Nucleus accumbens (tissue), 56 donors: ENCODE data around the gene TSPAN12.

ENCODE experiments used
- DNase-seq, 56 donors: peaks; one replicate each; lab custom pipeline; 2025; lab: John Stamatoyannopoulos, UW

The TSPAN12 gene

DNA sequence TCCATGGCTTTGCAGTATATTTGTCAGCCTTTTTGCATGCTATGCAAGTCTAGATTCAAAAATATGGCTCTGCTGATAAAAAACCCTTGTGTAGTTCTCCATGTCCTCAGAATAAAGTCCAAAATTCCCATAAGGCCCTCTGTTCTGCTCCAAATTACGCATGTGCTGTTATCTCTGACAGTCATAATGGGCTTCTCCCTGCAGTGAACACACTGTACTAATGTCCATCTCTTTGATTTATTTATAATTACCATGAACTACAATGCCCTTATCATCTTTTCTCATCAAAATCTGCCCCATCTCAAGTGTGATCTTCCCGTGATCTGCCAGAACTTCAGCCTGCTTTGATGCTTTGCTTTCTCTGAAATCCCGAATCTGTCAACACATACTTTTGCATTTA lies 87.7 kb downstream of the TSPAN12 start:
- no peak for DNase-seq

DNA sequence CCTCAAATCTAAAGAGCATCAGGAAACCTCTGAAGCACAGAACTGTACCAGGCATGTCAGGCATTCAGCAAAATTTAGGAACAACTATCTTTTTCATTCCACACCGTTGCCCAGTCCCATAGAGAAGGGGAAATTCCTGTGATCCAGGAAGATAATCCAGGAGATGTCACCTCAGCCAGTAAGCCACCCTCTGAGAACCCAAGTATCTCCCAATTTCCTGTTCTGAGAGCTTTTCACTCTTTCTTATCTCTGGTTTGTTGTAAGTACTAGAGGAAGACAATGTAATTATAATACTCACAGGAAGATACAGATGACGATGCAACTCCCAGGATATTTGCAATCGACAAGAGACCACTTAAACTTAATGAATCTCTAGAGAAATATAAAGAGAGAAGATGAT lies 97.1 kb downstream of the TSPAN12 start:
- DNase-seq = no peak

DNA sequence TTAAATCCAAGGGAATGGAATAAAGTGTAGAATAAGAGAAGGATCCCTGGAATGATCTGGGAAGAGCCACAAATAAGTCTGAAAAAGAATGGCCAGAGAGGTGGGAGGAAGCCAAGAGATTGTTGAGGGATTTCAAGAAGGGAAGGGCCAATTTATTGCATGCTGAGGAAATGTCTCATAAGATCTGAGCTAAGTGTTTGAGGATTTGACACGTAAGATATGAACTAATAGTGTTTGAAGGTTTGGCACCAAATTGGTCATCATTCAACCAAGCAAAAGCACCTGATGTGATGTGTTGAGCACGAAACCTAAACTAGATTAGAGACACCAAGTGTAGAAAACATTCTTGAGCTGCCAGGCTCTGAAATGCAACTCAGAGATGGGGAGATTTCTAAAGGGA lies 97.9 kb downstream of the TSPAN12 start:
- no peak for DNase-seq

DNA sequence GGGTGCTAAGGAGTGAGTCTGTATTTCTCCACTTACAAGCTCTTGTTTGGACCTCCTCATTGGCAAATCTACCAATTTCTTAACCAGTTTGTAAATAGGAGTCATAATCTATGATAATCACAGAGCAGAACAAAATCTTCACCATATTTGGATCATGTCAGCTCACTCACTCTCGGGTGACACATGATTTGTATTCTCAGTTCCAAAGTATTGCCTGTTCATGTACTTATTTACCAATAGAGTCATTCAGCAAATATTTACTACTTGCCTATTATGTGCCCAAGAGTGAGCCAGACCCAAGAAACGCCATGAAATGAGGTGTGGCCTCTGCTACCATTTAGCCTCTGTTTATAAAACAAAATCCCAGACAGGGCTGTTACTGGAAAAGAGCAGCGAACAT lies 114.8 kb downstream of the TSPAN12 start:
- no peak for DNase-seq

DNA sequence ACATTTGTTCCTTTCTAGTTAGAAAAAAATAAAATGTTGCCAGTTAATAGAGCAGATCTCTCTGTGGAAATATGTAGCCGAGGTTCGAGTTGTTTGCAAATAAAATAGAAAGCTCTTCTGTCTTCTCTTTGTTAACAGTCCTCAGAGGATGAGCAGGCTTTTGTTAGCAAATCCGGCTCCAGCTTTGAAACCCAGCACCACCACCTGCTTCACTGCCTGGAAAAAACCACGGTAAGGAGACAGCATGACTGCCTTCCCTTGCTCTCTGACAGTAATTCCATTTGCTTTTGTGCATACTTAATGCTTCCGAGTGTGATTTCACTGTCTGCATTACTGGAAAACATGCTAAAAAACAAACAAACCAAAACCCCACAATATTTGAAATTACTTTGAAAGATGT lies 115.6 kb downstream of the TSPAN12 start:
- DNase-seq = no peak

DNA sequence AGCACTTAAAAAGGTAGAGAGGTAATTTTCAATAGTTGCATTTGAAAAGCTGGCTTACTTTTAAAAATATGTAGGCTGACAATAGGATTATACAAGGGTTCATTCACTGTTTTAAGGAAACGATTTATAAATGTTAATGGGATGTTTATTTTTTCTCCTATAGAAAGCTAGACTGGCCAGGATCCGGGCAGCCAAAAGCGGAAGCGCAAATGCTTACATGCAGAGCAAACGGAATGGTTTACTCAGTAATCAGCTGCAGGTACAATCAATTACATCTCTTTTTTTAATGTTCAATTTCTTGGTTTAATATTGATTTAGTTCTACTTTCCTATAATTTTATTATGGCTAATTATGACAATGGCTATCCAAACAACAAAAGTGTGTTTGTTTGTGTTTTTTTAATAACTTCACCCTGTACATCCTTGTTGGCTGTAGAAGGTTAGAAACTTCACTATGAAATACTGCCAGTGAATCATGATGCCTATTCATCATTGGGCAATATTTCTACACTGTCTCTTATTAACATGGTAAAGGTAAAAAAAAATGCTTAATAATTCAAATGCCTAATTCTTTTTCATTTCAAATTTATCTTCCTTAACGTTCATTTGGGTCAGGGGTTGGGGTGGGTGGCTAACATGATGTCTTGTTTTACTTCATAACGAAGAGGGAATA lies 116.4 kb downstream of the TSPAN12 start:
- DNase-seq = no peak

DNA sequence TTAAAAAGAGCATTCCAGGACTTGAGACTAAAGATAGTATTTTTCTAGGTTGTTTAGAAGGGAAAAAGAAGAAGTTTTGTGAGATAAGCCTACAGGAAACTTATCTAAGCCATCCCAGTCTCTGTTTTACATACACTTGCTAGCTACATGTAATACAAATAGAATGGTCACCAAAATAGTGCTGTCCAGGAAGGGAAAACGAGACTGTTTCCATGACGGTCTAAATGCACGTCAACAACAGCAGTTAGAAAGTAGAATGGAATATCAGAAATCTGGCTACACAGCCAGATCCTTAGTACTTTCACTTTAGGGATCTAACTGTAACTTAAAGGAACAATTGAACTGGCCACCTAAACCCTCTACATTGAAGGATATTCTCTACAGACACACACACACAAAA lies 117.6 kb downstream of the TSPAN12 start:
- no peak for DNase-seq

DNA sequence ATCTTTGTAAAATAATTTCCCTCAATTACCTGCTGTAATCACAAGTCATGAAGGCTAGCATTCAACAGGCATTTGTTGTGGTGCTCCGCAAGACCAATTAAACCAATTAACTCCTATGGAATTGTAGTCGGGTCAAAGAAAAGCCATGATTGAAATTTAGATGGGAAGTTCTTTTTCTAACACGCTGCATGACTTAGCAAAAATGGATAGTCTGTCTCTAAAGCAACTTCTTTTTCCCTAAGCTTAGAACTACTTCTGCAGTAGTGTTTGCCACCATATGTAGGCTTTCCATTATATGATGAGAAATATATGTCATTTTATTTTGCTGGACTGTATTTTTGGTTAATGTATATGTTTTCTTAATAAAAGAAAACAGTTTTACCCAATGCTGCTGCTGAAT lies 119.1 kb downstream of the TSPAN12 start:
- no peak for DNase-seq
